ENCODE results near the gene ZNF26.
"Not testable (repeated sequence)": the region's sequence is repeated elsewhere in the genome, so short reads cannot be mapped to it uniquely, and the experiment has no call there.

GRCh38 chr12:132976870-132977269 is 9.3 kb upstream of the ZNF26 start:
- TF ChIP-seq, protein P1, sequence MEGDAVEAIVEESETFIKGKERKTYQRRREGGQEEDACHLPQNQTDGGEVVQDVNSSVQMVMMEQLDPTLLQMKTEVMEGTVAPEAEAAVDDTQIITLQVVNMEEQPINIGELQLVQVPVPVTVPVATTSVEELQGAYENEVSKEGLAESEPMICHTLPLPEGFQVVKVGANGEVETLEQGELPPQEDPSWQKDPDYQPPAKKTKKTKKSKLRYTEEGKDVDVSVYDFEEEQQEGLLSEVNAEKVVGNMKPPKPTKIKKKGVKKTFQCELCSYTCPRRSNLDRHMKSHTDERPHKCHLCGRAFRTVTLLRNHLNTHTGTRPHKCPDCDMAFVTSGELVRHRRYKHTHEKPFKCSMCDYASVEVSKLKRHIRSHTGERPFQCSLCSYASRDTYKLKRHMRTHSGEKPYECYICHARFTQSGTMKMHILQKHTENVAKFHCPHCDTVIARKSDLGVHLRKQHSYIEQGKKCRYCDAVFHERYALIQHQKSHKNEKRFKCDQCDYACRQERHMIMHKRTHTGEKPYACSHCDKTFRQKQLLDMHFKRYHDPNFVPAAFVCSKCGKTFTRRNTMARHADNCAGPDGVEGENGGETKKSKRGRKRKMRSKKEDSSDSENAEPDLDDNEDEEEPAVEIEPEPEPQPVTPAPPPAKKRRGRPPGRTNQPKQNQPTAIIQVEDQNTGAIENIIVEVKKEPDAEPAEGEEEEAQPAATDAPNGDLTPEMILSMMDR (IDR thresholded peaks at IDR 0.05; ENCODE audit: borderline replicate concordance, extremely low read depth, low read length, poor library complexity, severe bottlenecking): peak; percentile 10
- TF ChIP-seq EZH2 (IDR thresholded peaks at IDR 0.05; ENCODE audit: borderline replicate concordance, low read depth, low read length, severe bottlenecking): not testable (repeated sequence)
